Trophoblast cell (in vitro differentiated cells and primary cell): Measurements from ENCODE around the gene MYH10.

Source experiments
- DNase-seq, 2 donors: peaks; one replicate each; pipeline ENCODE4 v3.0.0-alpha.2; 2016
- H2AFZ ChIP-seq: 2 replicates; pipeline ENCODE4 v1.6.1; 2013; ENCODE audit warnings: low read length, moderate library complexity, mild to moderate bottlenecking; ENCODE audit not compliant: insufficient read depth, poor library complexity
- H2AK5ac ChIP-seq: 2 replicates; pipeline ENCODE4 v1.6.1; 2013; ENCODE audit warnings: mild to moderate bottlenecking, low read length
- H2BK120ac ChIP-seq: 2 replicates; pipeline ENCODE4 v1.6.1; 2013; ENCODE audit warnings: low read length, mild to moderate bottlenecking, moderate library complexity; ENCODE audit not compliant: insufficient read depth, poor library complexity
- H2BK12ac ChIP-seq: 2 replicates; pipeline ENCODE4 v1.6.1; 2013; ENCODE audit warnings: mild to moderate bottlenecking, low read length, moderate library complexity
- H2BK5ac ChIP-seq: 2 replicates; pipeline ENCODE4 v1.6.1; 2013; ENCODE audit warnings: low read length, low read depth, moderate library complexity, mild to moderate bottlenecking; ENCODE audit not compliant: poor library complexity
- H3K14ac ChIP-seq: 2 replicates; pipeline ENCODE4 v1.6.1; 2013; ENCODE audit warnings: mild to moderate bottlenecking, low read length
- H3K18ac ChIP-seq: 2 replicates; pipeline ENCODE4 v1.6.1; 2013; ENCODE audit warnings: mild to moderate bottlenecking, low read length
- H3K23ac ChIP-seq: 2 replicates; pipeline ENCODE4 v1.6.1; 2013; ENCODE audit warnings: low read length
- H3K27ac ChIP-seq: 2 replicates; pipeline ENCODE4 v1.5.1; 2013; ENCODE audit warnings: low read depth, mild to moderate bottlenecking, inconsistent platforms, low read length, moderate library complexity
- H3K27me3 ChIP-seq: 2 replicates; pipeline ENCODE4 v1.6.1; 2013; ENCODE audit warnings: inconsistent platforms, mild to moderate bottlenecking, low read length, moderate library complexity; ENCODE audit not compliant: insufficient read depth
- H3K36me3 ChIP-seq, 2 experiments: 1 replicate in 1 of 2; 2 replicates in 1 of 2; pipeline ENCODE4 v1.6.1; 2013; ENCODE audit warnings: low read length in 2 of 2, mild to moderate bottlenecking in 2 of 2, moderate library complexity in 1 of 2; ENCODE audit not compliant: insufficient read depth in 2 of 2, control insufficient read depth in 1 of 2
- H3K4ac ChIP-seq: 2 replicates; pipeline ENCODE4 v1.6.1; 2013; ENCODE audit warnings: low read depth, mild to moderate bottlenecking, low read length, moderate library complexity
- H3K4me1 ChIP-seq, 2 experiments: 1 replicate in 1 of 2; 2 replicates in 1 of 2; pipeline ENCODE4 v1.6.1; 2013; ENCODE audit warnings: low read length in 2 of 2, mild to moderate bottlenecking in 2 of 2, moderate library complexity in 1 of 2; ENCODE audit not compliant: insufficient read depth in 2 of 2, control insufficient read depth in 1 of 2
- H3K4me2 ChIP-seq: 2 replicates; pipeline ENCODE4 v1.6.1; 2013; ENCODE audit warnings: inconsistent platforms, mild to moderate bottlenecking, low read length, moderate library complexity
- H3K4me3 ChIP-seq: 2 replicates; pipeline ENCODE4 v1.5.1; 2013; ENCODE audit warnings: mild to moderate bottlenecking, low read depth, low read length, inconsistent platforms
- H3K79me1 ChIP-seq: one replicate; pipeline ENCODE4 v1.6.1; 2013; ENCODE audit warnings: low read length
- H3K79me2 ChIP-seq: 2 replicates; pipeline ENCODE4 v1.6.1; 2013; ENCODE audit warnings: low read length, mild to moderate bottlenecking; ENCODE audit not compliant: control insufficient read depth, insufficient read depth, poor library complexity
- H3K9ac ChIP-seq: 2 replicates; pipeline ENCODE4 v1.6.1; 2013; ENCODE audit warnings: mild to moderate bottlenecking, low read length
- H3K9me3 ChIP-seq: 2 replicates; pipeline ENCODE4 v1.6.1; 2013; ENCODE audit warnings: low read depth, mild to moderate bottlenecking, control low read depth, inconsistent platforms, low read length; ENCODE audit not compliant: insufficient read depth
- H4K12ac ChIP-seq: 2 replicates; pipeline ENCODE4 v1.6.1; 2013; ENCODE audit warnings: low read depth, mild to moderate bottlenecking, low read length, moderate library complexity
- H4K8ac ChIP-seq: 2 replicates; pipeline ENCODE4 v1.6.1; 2013; ENCODE audit warnings: low read depth, mild to moderate bottlenecking, low read length, moderate library complexity
- H4K91ac ChIP-seq: one replicate; pipeline ENCODE4 v1.6.1; 2013; ENCODE audit warnings: low read depth, mild to moderate bottlenecking, low read length, moderate library complexity
- WGBS: extraction: QIAGEN DNeasy Blood & Tissue Kit; methylation state at CpG from one replicate; pipeline ENCODE4 v1.1.7; 2013; ENCODE audit warnings: missing lambda C conversion rate; ENCODE audit not compliant: insufficient read length, insufficient coverage; ENCODE audit errors: extremely low coverage; 5-methylcytosine and 5-hydroxymethylcytosine counted together

Gene MYH10

GRCh38 chr17:8465356-8465755 is 165.2 kb downstream of the MYH10 start:
- Histone ChIP-seq H3K27me3 (no peaks in the 10 kb centered on the region), H2AK5ac (no peak overlapping the region)
- no CpG with 5 or more reads among the region's 8 CpGs for WGBS

GRCh38 chr17:8464941-8465340 is 165.6 kb downstream of the MYH10 start:
- Histone ChIP-seq H2BK12ac (no peak overlapping the region), H3K4me2 (no peak overlapping the region), H4K91ac (no peak overlapping the region), H2BK120ac (no peak overlapping the region), H2BK5ac (no peak overlapping the region), H3K9me3 (no peaks in the 10 kb centered on the region), H2AK5ac (no peak overlapping the region), H3K18ac (peak overlapping the region; percentile 52), H3K27ac (no peak overlapping the region), H4K8ac (no peak overlapping the region), H3K36me3 (peaks cover 42 to 60% of the 10 kb centered on the region in 2 experiments), H4K12ac (no peak overlapping the region), H3K9ac (no peak overlapping the region), H3K14ac (no peak overlapping the region), H3K79me1 (no peaks in the 10 kb centered on the region), H3K4me3 (no peak overlapping the region), H2AFZ (no peak overlapping the region), H3K23ac (no peak overlapping the region), H3K27me3 (no peaks in the 10 kb centered on the region), H3K4ac (peak overlapping the region; percentile 42), H3K79me2 (peaks cover 3% of the 10 kb centered on the region), H3K4me1 (no peaks in the 10 kb centered on the region)
- WGBS, result no CpG with 5 or more reads among the region's 4 CpGs
- no peak for DNase-seq

More at GRCh38 chr17:8465356-8465755, 165.2 kb downstream of the MYH10 start:
- H3K9ac ChIP-seq, result no peak overlapping the region
- no peak overlapping the region for H2BK12ac ChIP-seq
- no peak overlapping the region for H2AFZ ChIP-seq
- no peak for DNase-seq
- H3K79me1 ChIP-seq, result no peaks in the 10 kb centered on the region
- H3K27ac ChIP-seq, result no peak overlapping the region
- no peaks in the 10 kb centered on the region for H3K9me3 ChIP-seq
- H4K91ac ChIP-seq, result no peak overlapping the region
- H3K4ac ChIP-seq, result no peak overlapping the region
- H3K14ac ChIP-seq, result no peak overlapping the region
- H4K8ac ChIP-seq, result no peak overlapping the region
- no peaks in the 10 kb centered on the region for H3K4me1 ChIP-seq
- no peak overlapping the region for H2BK120ac ChIP-seq
- H2BK5ac ChIP-seq, result no peak overlapping the region
- H3K4me3 ChIP-seq, result no peak overlapping the region
- H3K79me2 ChIP-seq, result peaks cover 3% of the 10 kb centered on the region
- H3K4me2 ChIP-seq, result no peak overlapping the region
- no peak overlapping the region for H3K18ac ChIP-seq
- no peak overlapping the region for H3K23ac ChIP-seq
- H4K12ac ChIP-seq, result no peak overlapping the region
- peaks cover 43 to 60% of the 10 kb centered on the region in 2 experiments for H3K36me3 ChIP-seq

- no peak for DNase-seq
- Histone ChIP-seq H3K18ac (no peak overlapping the region), H3K79me1 (no peaks in the 10 kb centered on the region), H2BK120ac (no peak overlapping the region), H3K23ac (no peak overlapping the region), H2BK5ac (no peak overlapping the region), H3K4ac (no peak overlapping the region), H3K36me3 (peaks cover 38 to 65% of the 10 kb centered on the region in 2 experiments), H3K4me3 (no peak overlapping the region), H3K9ac (no peak overlapping the region), H3K27me3 (no peaks in the 10 kb centered on the region), H3K79me2 (peaks cover 3% of the 10 kb centered on the region), H2AK5ac (no peak overlapping the region), H4K91ac (no peak overlapping the region), H3K4me1 (no peaks in the 10 kb centered on the region), H3K4me2 (no peak overlapping the region), H3K27ac (no peak overlapping the region), H4K8ac (no peak overlapping the region), H2AFZ (no peak overlapping the region), H4K12ac (no peak overlapping the region), H3K9me3 (no peaks in the 10 kb centered on the region), H2BK12ac (no peak overlapping the region), H3K14ac (no peak overlapping the region)
- WGBS, result no CpG with 5 or more reads among the region's 5 CpGs
Observed at GRCh38 chr17:8463099-8463498, 167.4 kb downstream of the MYH10 start.

- H3K4me1 ChIP-seq, result no peaks in the 10 kb centered on the region
- DNase-seq, result no peak
- H3K9ac ChIP-seq, result no peak overlapping the region
- peaks cover 37 to 64% of the 10 kb centered on the region in 2 experiments for H3K36me3 ChIP-seq
- no peak overlapping the region for H4K8ac ChIP-seq
- H2AK5ac ChIP-seq, result no peak overlapping the region
- no peaks in the 10 kb centered on the region for H3K79me1 ChIP-seq
- no peak overlapping the region for H2BK120ac ChIP-seq
- H3K23ac ChIP-seq, result no peak overlapping the region
- no peak overlapping the region for H3K4ac ChIP-seq
- H2BK12ac ChIP-seq, result no peak overlapping the region
- H2BK5ac ChIP-seq, result no peak overlapping the region
- H3K14ac ChIP-seq, result no peak overlapping the region
- no peak overlapping the region for H3K18ac ChIP-seq
- no peak overlapping the region for H3K4me3 ChIP-seq
- H3K27ac ChIP-seq, result no peak overlapping the region
- peaks cover 3% of the 10 kb centered on the region for H3K79me2 ChIP-seq
- no peak overlapping the region for H4K12ac ChIP-seq
- no peak overlapping the region for H4K91ac ChIP-seq
- WGBS, result no CpG with 5 or more reads among the region's 5 CpGs
- no peaks in the 10 kb centered on the region for H3K9me3 ChIP-seq
- H2AFZ ChIP-seq, result no peak overlapping the region
- H3K27me3 ChIP-seq, result no peaks in the 10 kb centered on the region
- H3K4me2 ChIP-seq, result no peak overlapping the region
Observed at GRCh38 chr17:8462564-8462963, 168.0 kb downstream of the MYH10 start.
